ENCODE measurements around the gene S1PR1.

S1PR1 gene

GRCh38 chr1:101275672-101276071 lies 38.9 kb downstream of the S1PR1 start:
- FAIRE-seq: no peak
- no peak for DNase-seq (ENCODE audit: extremely low spot score, insufficient read length, low read depth)

- no peak for DNase-seq (ENCODE audit: extremely low spot score, insufficient read length, low read depth)
- no peak for FAIRE-seq
These were observed 40.0 kb downstream of the S1PR1 start for GRCh38 chr1:101276818-101277217.

- no peak for FAIRE-seq
- DNase-seq (ENCODE audit: extremely low spot score, insufficient read length, low read depth): no peak
These were observed 41.4 kb downstream of the S1PR1 start for GRCh38 chr1:101278238-101278637.

GRCh38 chr1:101278845-101279244 lies 42.0 kb downstream of the S1PR1 start:
- no peak for DNase-seq (ENCODE audit: extremely low spot score, insufficient read length, low read depth)
- FAIRE-seq: peak; percentile 24

- DNase-seq (ENCODE audit: extremely low spot score, insufficient read length, low read depth) (no peak), FAIRE-seq (no peak)
These were observed 43.3 kb downstream of the S1PR1 start for GRCh38 chr1:101280049-101280592.

GRCh38 chr1:101280942-101281654 lies 44.3 kb downstream of the S1PR1 start:
- DNase-seq (ENCODE audit: extremely low spot score, insufficient read length, low read depth) (no peak), FAIRE-seq (no peak)

- no peak for FAIRE-seq
- DNase-seq (ENCODE audit: extremely low spot score, insufficient read length, low read depth): no peak
These were observed 44.9 kb downstream of the S1PR1 start for GRCh38 chr1:101281751-101282150.

GRCh38 chr1:101282314-101283038 lies 45.7 kb downstream of the S1PR1 start:
- FAIRE-seq: no peak
- no peak for DNase-seq (ENCODE audit: extremely low spot score, insufficient read length, low read depth)

GRCh38 chr1:101283443-101283842 lies 46.6 kb downstream of the S1PR1 start:
- DNase-seq (ENCODE audit: extremely low spot score, insufficient read length, low read depth) (no peak), FAIRE-seq (no peak)

GRCh38 chr1:101284021-101284420 lies 47.2 kb downstream of the S1PR1 start:
- FAIRE-seq: no peak
- DNase-seq (ENCODE audit: extremely low spot score, insufficient read length, low read depth): no peak

GRCh38 chr1:101284622-101285218 lies 47.9 kb downstream of the S1PR1 start:
- FAIRE-seq (no peak), DNase-seq (ENCODE audit: extremely low spot score, insufficient read length, low read depth) (no peak)

- no peak for FAIRE-seq
- DNase-seq (ENCODE audit: extremely low spot score, insufficient read length, low read depth): no peak
These were observed 49.2 kb downstream of the S1PR1 start for GRCh38 chr1:101285922-101286570.

GRCh38 chr1:101288491-101288944 lies 51.7 kb downstream of the S1PR1 start:
- DNase-seq (ENCODE audit: extremely low spot score, insufficient read length, low read depth) (no peak), FAIRE-seq (peak; percentile 92)

- no peak for FAIRE-seq
- no peak for DNase-seq (ENCODE audit: extremely low spot score, insufficient read length, low read depth)
These were observed 53.5 kb downstream of the S1PR1 start for GRCh38 chr1:101290119-101290921.

All from GM18507 (cell line).